CD4-positive, alpha-beta T cell treated with Interferon gamma for 1 hour (primary cell): Measurements from ENCODE around the gene DEAF1.

ENCODE experiments used
- DNase-seq: peaks from one replicate; pipeline ENCODE4 v3.0.0-alpha.2; 2020

The DEAF1 gene

GRCh38 chr11:643849-644738, 50.9 kb downstream of the DEAF1 start:
- DNase-seq = no peak

- DNase-seq = no peak
Measured at GRCh38 chr11:643366-643765, 51.7 kb downstream of the DEAF1 start.

- no peak for DNase-seq
Measured at GRCh38 chr11:641806-642370, 53.1 kb downstream of the DEAF1 start.

- DNase-seq = peak; percentile 23
Measured at GRCh38 chr11:640021-640706, 54.9 kb downstream of the DEAF1 start.

- DNase-seq = no peak
Measured at GRCh38 chr11:639332-639955, 55.6 kb downstream of the DEAF1 start.

- DNase-seq = no peak
Measured at GRCh38 chr11:638631-639331, 56.2 kb downstream of the DEAF1 start.

- DNase-seq = no peak
Measured at GRCh38 chr11:637593-638521, 57.2 kb downstream of the DEAF1 start.

- DNase-seq = no peak
Measured at GRCh38 chr11:637333-637592, 57.8 kb downstream of the DEAF1 start.

- DNase-seq = no peak
Measured at GRCh38 chr11:636511-637332, 58.3 kb downstream of the DEAF1 start, which contains the start of gene DRD4. Gene DRD4, plus strand, starts transcription at chr11:637269. Its CDS starts 36 bp downstream, at chr11:637305.

GRCh38 chr11:635945-636510, 59.0 kb downstream of the DEAF1 start:
- DNase-seq = no peak

GRCh38 chr11:630871-631270, 64.2 kb downstream of the DEAF1 start:
- DNase-seq = no peak

- peak; percentile 56 for DNase-seq
Measured at GRCh38 chr11:629237-629583, 65.8 kb downstream of the DEAF1 start.

- no peak for DNase-seq
Measured at GRCh38 chr11:628056-628455, 67.0 kb downstream of the DEAF1 start.

- no peak for DNase-seq
Measured at GRCh38 chr11:627308-627576, 67.8 kb downstream of the DEAF1 start.

- DNase-seq = no peak
Measured at GRCh38 chr11:626475-627307, 68.3 kb downstream of the DEAF1 start, which contains the start of gene SCT. Gene SCT, minus strand, starts transcription at chr11:627181. Its CDS starts 38 bp downstream, at chr11:627143.

- DNase-seq = no peak
Measured at GRCh38 chr11:625636-626268, 69.3 kb downstream of the DEAF1 start.

- no peak for DNase-seq
Measured at GRCh38 chr11:624705-625635, 70.1 kb downstream of the DEAF1 start, which contains the start of gene CDHR5. Gene CDHR5, minus strand, starts transcription at chr11:624955. Its CDS starts 53 bp downstream, at chr11:624902.
